SU-DHL-6 (cell line): ENCODE measurements around the gene GRID1.

Source experiments
- H2AFZ ChIP-seq: fragments of 200-600 bp; sonication (generic); 2 replicates; pipeline ENCODE4 v1.6.1; 2014; ENCODE audit warnings: low read depth, mild to moderate bottlenecking, moderate library complexity, mixed read lengths, antibody characterized with exemption, low read length; ENCODE audit not compliant: severe bottlenecking
- H3F3A ChIP-seq: fragments of 200-600 bp; shearing (Covaris generic); 2 replicates; pipeline ENCODE4 v1.6.0; 2016; ENCODE audit warnings: antibody characterized with exemption, mild to moderate bottlenecking; ENCODE audit not compliant: insufficient read depth
- H3K27ac ChIP-seq: fragments of 200-600 bp; sonication (generic); 2 replicates; pipeline ENCODE4 v1.5.1; 2016; ENCODE audit warnings: low read depth, mild to moderate bottlenecking, low read length, moderate library complexity, mixed read lengths
- H3K27me3 ChIP-seq: fragments of 200-600 bp; sonication (generic), shearing (Covaris generic); 2 replicates; pipeline ENCODE4 v1.6.0; 2014; ENCODE audit warnings: mild to moderate bottlenecking, low read length
- H3K36me3 ChIP-seq: fragments of 200-600 bp; sonication (generic); 2 replicates; pipeline ENCODE4 v1.6.1; 2014; ENCODE audit warnings: mild to moderate bottlenecking, low read length, mixed read lengths
- H3K4me2 ChIP-seq: fragments of 300-600, 200-600 bp; shearing (Covaris generic), sonication (generic); 2 replicates; pipeline ENCODE4 v1.6.0; 2014; ENCODE audit warnings: low read length, low read depth, mild to moderate bottlenecking; ENCODE audit not compliant: poor library complexity, severe bottlenecking
- H3K4me3 ChIP-seq: fragments of 200-600 bp; sonication (generic); 2 replicates; pipeline ENCODE4 v1.5.1; 2014; ENCODE audit warnings: antibody characterized with exemption, low read length, mild to moderate bottlenecking, mixed read lengths; ENCODE audit not compliant: insufficient read depth, poor library complexity, severe bottlenecking
- H3K79me2 ChIP-seq: fragments of 200-600 bp; sonication (generic); 2 replicates; pipeline ENCODE4 v1.6.1; 2014; ENCODE audit warnings: mild to moderate bottlenecking, low read length, moderate library complexity; ENCODE audit not compliant: insufficient read depth
- H3K9ac ChIP-seq: fragments of 200-600 bp; sonication (generic); 2 replicates; pipeline ENCODE4 v1.7.0; 2014; ENCODE audit warnings: mild to moderate bottlenecking, low read length
- H3K9me2 ChIP-seq: fragments of 200-600 bp; sonication (generic); replicated peaks from 2 replicates; pipeline ENCODE4 v1.6.1; 2014; ENCODE audit warnings: low read length; ENCODE audit not compliant: insufficient read depth
- H3K9me3 ChIP-seq: fragments of 200-600 bp; sonication (generic); 2 replicates; pipeline ENCODE4 v1.6.1; 2014; ENCODE audit warnings: low read length, mixed read lengths; ENCODE audit not compliant: insufficient read depth
- H4K20me1 ChIP-seq: fragments of 200-600 bp; sonication (generic); 2 replicates; pipeline ENCODE4 v1.6.1; 2014; ENCODE audit warnings: low read depth, mild to moderate bottlenecking, antibody characterized with exemption, low read length, moderate library complexity, mixed read lengths
- EZH2phosphoT487 ChIP-seq: fragments of 200-600 bp; sonication (generic), shearing (Covaris generic); conservative IDR thresholded peaks from 2 replicates; pipeline ENCODE4 v1.6.1; 2018; ENCODE audit warnings: mild to moderate bottlenecking, antibody characterized with exemption, low read length, moderate library complexity, mixed read lengths
- TF ChIP-seq, protein P1 (sequence below): fragments of 200-600 bp; sonication (generic); IDR thresholded peaks from one replicate; pipeline ENCODE4 v1.5.1; 2017; ENCODE audit warnings: antibody characterized with exemption, mild to moderate bottlenecking, low read length, moderate library complexity; ENCODE audit not compliant: insufficient read depth, poor library complexity, severe bottlenecking

GRID1 gene

DNA sequence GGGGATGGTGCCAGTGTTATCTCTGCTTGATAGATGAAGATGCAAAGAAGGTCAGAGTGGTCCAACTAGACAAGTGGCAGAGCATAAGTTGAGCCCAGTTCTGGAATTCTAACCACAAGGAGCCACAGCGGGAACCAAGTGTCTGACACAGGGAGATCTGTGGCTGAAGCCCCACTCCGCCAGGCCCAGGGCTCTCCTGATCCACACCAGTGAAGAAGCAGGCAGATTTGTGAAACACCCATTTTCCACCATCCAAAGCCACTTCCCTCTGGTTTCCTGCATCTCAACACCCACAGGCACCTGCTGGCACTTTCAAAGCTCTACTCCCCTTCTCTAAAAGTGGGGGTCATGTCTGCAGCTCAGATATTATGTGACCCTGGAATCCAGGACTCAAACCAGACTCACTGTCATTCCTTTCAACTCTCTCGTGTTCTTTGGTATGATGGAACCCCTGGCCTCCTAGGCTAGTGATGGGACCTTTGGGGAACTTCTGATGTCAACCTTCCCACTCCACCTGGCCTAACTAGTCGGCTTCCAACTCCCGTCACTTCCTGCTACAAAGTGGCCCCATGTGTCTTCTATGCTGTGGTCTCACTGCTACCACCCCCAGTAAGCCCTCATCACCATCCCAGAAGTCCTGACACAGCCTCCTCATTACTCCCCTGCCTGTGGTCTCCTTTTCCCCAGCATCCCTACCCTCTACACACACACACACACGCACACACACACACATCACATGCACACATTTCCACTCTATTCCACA is 177.6 kb downstream of the GRID1 start:
- Histone ChIP-seq H3K79me2 (no peaks in the 10 kb centered on the region), H3K9me2 (no peaks in the 10 kb centered on the region), H3K9ac (no peak overlapping the region), H4K20me1 (no peaks in the 10 kb centered on the region), H2AFZ (no peak overlapping the region), H3K9me3 (no peaks in the 10 kb centered on the region), H3K27me3 (no peaks in the 10 kb centered on the region), H3K4me3 (no peak overlapping the region), H3F3A (no peaks in the 10 kb centered on the region), H3K36me3 (no peaks in the 10 kb centered on the region), H3K27ac (no peak overlapping the region), H3K4me2 (no peak overlapping the region)
- no peak for TF ChIP-seq EZH2phosphoT487
- TF ChIP-seq, protein P1, sequence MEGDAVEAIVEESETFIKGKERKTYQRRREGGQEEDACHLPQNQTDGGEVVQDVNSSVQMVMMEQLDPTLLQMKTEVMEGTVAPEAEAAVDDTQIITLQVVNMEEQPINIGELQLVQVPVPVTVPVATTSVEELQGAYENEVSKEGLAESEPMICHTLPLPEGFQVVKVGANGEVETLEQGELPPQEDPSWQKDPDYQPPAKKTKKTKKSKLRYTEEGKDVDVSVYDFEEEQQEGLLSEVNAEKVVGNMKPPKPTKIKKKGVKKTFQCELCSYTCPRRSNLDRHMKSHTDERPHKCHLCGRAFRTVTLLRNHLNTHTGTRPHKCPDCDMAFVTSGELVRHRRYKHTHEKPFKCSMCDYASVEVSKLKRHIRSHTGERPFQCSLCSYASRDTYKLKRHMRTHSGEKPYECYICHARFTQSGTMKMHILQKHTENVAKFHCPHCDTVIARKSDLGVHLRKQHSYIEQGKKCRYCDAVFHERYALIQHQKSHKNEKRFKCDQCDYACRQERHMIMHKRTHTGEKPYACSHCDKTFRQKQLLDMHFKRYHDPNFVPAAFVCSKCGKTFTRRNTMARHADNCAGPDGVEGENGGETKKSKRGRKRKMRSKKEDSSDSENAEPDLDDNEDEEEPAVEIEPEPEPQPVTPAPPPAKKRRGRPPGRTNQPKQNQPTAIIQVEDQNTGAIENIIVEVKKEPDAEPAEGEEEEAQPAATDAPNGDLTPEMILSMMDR, result no peak

DNA sequence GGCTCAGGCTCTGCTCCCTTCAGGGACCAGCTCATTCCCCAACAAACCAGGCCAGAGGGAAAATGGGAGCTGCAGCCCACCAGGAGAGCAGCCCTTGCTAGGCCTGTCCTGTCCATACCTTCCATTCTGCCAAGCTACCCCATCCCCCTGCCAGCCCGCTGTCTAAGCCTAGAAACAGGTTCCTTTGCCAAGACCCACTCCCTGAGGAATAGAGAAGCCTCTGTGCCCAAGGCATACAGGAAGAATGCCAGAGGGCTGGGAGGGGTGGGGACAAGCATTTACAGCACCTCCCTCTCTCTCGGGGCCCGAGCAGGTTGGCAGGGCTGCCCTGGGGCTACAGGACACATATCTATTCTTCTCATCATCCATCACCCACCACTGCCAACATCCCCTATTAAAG is 178.3 kb downstream of the GRID1 start:
- Histone ChIP-seq H3K9me3 (no peaks in the 10 kb centered on the region), H3K27ac (no peak overlapping the region), H2AFZ (no peak overlapping the region), H3F3A (no peaks in the 10 kb centered on the region), H3K79me2 (no peaks in the 10 kb centered on the region), H3K36me3 (no peaks in the 10 kb centered on the region), H3K9me2 (no peaks in the 10 kb centered on the region), H3K4me3 (no peak overlapping the region), H3K9ac (no peak overlapping the region), H4K20me1 (no peaks in the 10 kb centered on the region), H3K4me2 (no peak overlapping the region), H3K27me3 (no peaks in the 10 kb centered on the region)
- TF ChIP-seq, protein P1, result no peak
- no peak for TF ChIP-seq EZH2phosphoT487

DNA sequence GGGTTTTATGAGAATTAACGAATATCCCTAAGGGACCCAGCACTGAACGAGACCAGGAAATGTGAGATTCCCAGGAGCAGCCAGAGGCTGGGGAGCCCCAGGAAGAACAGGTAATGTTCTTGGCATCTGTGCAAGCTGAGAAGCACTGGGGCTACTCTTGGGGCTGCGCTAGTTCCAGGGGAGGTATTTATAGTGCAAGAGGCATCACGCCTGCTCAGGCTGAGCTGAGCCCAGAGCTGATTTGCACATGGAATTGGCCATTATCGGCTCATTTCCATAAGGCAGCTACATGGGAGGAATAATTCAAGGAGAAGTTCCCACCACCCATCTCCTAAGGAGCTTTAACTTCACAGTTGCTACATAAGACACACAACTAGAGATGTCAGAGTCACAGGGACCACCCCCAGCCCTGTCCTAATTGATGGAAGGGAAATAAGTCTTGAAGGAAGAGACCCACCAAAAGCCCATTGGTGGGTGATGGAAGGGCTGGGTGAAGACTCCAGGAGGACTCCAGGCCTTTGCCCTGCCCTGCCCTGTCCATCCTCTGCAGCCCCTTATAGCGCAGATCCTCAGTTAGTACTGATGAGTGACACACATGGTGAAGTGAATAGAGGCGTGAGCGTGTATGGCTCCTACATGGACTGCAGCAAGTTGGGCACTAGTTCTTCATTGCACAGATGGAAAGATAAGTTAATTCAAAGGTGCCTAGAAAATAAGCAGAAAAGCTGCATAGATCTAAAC is 178.9 kb downstream of the GRID1 start:
- H2AFZ ChIP-seq, result no peak overlapping the region
- no peaks in the 10 kb centered on the region for H3K9me2 ChIP-seq
- H3K4me3 ChIP-seq, result no peak overlapping the region
- H3F3A ChIP-seq, result no peaks in the 10 kb centered on the region
- H3K79me2 ChIP-seq, result no peaks in the 10 kb centered on the region
- H3K36me3 ChIP-seq, result no peaks in the 10 kb centered on the region
- TF ChIP-seq, protein P1, result no peak
- no peak for TF ChIP-seq EZH2phosphoT487
- no peak overlapping the region for H3K9ac ChIP-seq
- H4K20me1 ChIP-seq, result no peaks in the 10 kb centered on the region
- no peaks in the 10 kb centered on the region for H3K9me3 ChIP-seq
- H3K27ac ChIP-seq, result no peak overlapping the region
- H3K4me2 ChIP-seq, result no peak overlapping the region
- no peaks in the 10 kb centered on the region for H3K27me3 ChIP-seq
